ENCODE measurements around the gene SMLR1. TPM values are rescaled to one million over a fixed set of nuclear protein-coding genes. Genes with fewer than 3 reads are reported as not detected.

SMLR1 gene
- total and polyA plus RNA-seq, 2 donors = not detected

DNA sequence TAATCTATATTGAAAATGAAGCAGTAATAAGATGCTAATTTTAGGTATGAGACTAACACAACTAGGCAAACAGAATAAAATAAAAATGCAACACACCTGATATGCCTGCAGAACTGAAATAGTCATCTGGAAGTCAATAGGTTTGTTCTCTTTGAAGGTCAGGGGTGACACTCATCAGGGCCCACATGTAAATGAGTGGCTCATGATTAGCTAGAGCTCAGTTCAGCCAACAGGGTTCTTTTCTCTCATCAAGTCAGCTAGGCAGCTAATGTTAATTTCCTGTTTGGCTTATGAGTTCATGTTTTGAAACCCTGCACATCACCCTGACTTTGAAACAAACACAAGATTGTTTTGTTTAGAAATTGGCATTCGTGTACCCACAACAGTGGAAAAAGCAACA lies 23.8 kb downstream of the SMLR1 start:
- 62% methylated on average over 1 of the region's 1 CpG for WGBS
- Histone ChIP-seq H3K36me3 (ENCODE audit: insufficient read depth) (no peaks in the 10 kb centered on the region), H3K4me3 (ENCODE audit: low read depth, low read length) (no peak overlapping the region), H3K27ac (ENCODE audit: low read depth) (no peak overlapping the region), H3K4me1 (ENCODE audit: insufficient read depth) (no peaks in the 10 kb centered on the region)
- no peak for DNase-seq (ENCODE audit: extremely low spot score)

DNA sequence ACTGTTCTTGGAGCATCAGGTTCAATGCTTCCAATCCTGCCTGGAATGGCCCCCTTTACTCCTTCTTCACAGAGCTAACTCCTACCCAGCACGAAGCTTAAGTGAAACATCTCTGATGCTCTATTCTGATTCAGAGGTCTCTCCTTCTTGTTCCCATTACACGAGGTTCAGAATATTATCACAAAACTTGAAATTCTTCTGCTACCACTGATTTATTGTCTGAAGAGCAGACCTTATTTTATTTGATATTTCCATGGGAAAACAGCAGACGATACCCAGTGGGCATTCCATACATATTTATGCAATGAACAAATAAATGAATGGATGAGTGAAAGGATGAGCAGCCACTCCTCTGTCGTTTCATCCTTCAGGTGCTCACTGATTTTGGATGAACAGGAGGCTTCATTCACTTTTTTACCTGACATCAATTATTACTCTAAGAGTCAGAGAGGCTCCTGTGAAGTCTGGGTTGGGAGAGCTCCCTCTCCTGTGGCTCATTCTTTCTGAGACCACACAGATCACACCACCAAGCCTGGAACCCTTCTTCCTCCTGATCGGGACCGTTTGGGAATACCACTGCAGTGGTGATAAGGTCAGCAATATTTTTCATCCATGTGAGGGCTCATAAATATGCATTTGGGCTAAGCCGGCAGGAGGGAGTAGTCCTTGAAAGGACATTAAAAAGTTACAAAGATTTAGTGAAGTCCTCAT lies 25.8 kb downstream of the SMLR1 start:
- WGBS = 54% methylated on average over 7 of the region's 7 CpGs

DNA sequence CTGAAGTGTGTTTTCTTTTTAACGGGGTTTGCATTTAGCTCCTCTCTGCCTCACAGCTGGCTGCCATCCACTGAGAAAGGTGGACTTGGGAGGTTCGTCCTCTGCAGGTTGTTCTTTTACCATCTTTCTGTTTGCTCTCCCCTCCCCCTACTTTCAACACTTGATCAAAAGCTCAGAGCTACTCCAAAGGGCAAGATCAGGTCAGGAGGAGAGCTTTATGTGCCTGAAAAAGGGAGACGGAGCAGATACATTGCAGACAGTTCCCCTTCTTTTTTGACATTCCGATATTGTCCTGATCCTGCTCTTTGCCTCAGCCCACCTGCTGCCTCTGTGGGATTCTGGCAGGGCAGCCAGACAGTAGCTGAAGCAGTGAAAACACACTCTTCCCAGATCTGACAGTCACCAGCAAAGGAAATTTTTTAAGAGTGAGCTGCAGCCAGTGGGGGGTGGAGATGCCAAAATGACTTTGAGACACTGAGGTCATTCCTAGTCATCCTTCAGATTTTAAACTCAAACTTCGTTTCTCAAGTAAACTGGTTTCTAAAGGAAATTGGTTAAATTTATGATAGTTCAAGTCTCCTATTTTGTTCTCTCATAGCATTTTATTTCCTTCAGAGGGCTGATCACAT lies 26.5 kb downstream of the SMLR1 start:
- H3K4me1 ChIP-seq (ENCODE audit: insufficient read depth) = no peaks in the 10 kb centered on the region
- 54% methylated on average over 5 of the region's 5 CpGs for WGBS
- no peak for DNase-seq (ENCODE audit: extremely low spot score)
- H3K36me3 ChIP-seq (ENCODE audit: insufficient read depth) = no peaks in the 10 kb centered on the region
- no peak overlapping the region for H3K27ac ChIP-seq (ENCODE audit: low read depth)
- no peak overlapping the region for H3K4me3 ChIP-seq (ENCODE audit: low read depth, low read length)

More for the DNA sequence above, 25.8 kb downstream of the SMLR1 start:
- Histone ChIP-seq H3K4me1 (ENCODE audit: insufficient read depth) (no peaks in the 10 kb centered on the region), H3K4me3 (ENCODE audit: low read depth, low read length) (no peak overlapping the region), H3K36me3 (ENCODE audit: insufficient read depth) (no peaks in the 10 kb centered on the region), H3K27ac (ENCODE audit: low read depth) (no peak overlapping the region)
- DNase-seq (ENCODE audit: extremely low spot score) = no peak

DNA sequence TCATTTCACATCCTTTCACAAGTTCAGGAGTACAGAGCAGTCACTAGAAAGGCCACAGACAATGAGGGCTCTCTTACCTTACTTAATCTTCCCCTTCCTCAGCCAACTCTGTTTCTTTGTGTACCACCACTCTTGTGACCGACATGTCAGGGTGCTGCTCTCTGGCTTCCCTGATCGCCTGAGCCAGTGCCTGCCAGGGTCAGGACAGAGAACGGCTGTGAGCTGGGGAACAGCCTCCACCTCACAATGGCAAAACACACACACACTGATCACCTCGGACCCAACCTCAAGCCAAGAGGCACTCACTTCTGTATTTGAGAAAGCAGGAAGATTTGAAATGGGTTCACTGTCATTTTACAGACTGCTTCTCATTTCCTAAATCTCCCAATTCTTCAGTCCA lies 30.8 kb downstream of the SMLR1 start:
- Histone ChIP-seq H3K4me3 (ENCODE audit: low read depth, low read length) (no peak overlapping the region), H3K36me3 (ENCODE audit: insufficient read depth) (no peaks in the 10 kb centered on the region), H3K4me1 (ENCODE audit: insufficient read depth) (no peaks in the 10 kb centered on the region), H3K27ac (ENCODE audit: low read depth) (no peak overlapping the region)
- WGBS = 86% methylated on average over 4 of the region's 4 CpGs
- no peak for DNase-seq (ENCODE audit: extremely low spot score)

DNA sequence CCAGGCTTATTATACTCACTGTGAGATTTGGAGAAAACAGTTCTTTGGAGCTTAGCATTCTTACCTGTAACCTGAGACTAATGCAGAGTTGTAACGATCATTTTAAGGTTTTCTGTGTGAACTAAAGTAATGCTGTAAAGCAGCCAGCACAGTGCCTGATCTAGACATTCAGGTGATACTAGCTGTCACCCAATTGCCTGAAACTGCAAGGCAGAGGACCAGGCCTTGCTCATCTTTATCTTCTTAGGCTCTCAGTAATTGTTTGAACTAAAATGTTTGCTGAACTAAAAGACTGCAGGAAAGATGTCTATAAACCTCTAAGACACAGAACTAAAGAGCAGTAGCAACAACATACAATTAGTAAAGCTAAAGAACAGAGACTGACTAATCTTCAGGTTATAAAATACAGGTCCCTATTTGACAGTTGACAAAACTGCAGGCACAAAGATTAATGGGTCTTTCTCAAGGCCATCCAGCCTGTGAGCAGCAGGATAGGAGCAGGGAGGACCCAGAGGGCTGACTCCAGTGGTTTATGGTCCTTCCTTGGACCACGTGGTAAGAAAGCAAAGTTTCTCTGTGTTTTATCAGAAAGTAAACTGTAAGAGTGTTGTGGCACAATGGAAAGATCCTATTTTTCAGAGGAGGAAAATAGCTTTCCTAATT lies 31.4 kb downstream of the SMLR1 start:
- Histone ChIP-seq H3K36me3 (ENCODE audit: insufficient read depth) (no peaks in the 10 kb centered on the region), H3K4me1 (ENCODE audit: insufficient read depth) (no peaks in the 10 kb centered on the region), H3K4me3 (ENCODE audit: low read depth, low read length) (no peak overlapping the region), H3K27ac (ENCODE audit: low read depth) (no peak overlapping the region)
- 55% methylated on average over 2 of the region's 2 CpGs for WGBS
- no peak for DNase-seq (ENCODE audit: extremely low spot score)

DNA sequence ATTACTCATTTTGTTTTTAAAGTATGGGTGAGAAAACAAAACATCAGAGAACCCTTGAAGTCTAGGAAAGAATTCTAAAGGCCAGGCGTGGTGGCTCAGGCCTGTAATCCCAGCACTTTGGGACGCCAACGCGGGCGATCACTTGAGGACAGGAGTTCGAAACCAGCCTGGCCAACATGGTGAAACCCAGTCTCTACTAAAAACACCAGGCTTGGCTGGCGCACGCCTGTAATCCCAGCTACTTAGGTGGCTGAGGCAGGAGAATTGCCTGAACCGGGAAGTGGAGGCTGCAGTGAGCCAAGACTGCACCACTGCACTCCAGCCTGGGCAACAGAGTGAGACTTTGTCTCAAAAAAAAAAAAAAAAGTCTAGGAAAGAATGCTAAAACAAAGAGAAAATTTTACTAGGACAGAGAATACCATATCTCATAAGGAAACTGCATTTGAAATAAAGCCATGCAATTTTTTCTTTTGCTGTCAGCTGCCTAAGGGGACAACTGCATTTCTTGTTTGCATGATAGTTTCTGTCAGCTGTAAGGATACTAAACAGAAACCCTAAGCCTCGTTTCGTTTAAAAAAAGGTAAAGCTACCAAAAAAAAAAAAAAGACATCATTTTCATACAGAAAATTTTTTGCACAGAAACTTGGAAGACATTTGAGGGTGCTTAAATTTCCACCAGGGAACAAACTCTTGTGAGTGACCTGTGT lies 32.1 kb downstream of the SMLR1 start:
- no peaks in the 10 kb centered on the region for H3K36me3 ChIP-seq (ENCODE audit: insufficient read depth)
- no peak overlapping the region for H3K27ac ChIP-seq (ENCODE audit: low read depth)
- H3K4me1 ChIP-seq (ENCODE audit: insufficient read depth) = no peaks in the 10 kb centered on the region
- DNase-seq (ENCODE audit: extremely low spot score) = no peak
- no peak overlapping the region for H3K4me3 ChIP-seq (ENCODE audit: low read depth, low read length)
- 86% methylated on average over 11 of the region's 11 CpGs for WGBS

DNA sequence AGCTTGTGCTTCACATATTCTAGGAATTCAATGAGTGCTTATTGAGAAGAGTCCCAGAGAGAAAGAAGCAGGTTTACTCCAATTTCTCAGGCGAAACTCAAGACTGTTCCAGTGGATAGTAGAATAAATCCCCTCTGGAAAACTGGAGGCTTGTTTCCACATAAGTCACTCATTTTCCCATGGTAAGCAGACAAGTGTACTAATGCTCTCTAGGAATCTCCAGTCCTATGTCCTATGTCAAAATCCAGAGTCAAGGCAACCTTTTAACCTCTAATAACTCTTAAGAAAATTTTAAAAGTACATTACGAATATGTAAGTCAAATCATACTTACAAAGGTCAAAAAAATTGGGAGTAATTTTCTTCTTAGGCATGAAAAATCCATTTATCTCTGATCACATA lies 35.2 kb downstream of the SMLR1 start:
- H3K36me3 ChIP-seq (ENCODE audit: insufficient read depth) = no peaks in the 10 kb centered on the region
- H3K27ac ChIP-seq (ENCODE audit: low read depth) = no peak overlapping the region
- DNase-seq (ENCODE audit: extremely low spot score) = no peak
- 95% methylated on average over 2 of the region's 2 CpGs for whole genome bisulfite sequencing
- H3K4me1 ChIP-seq (ENCODE audit: insufficient read depth) = no peaks in the 10 kb centered on the region
- no peak overlapping the region for H3K4me3 ChIP-seq (ENCODE audit: low read depth, low read length)

DNA sequence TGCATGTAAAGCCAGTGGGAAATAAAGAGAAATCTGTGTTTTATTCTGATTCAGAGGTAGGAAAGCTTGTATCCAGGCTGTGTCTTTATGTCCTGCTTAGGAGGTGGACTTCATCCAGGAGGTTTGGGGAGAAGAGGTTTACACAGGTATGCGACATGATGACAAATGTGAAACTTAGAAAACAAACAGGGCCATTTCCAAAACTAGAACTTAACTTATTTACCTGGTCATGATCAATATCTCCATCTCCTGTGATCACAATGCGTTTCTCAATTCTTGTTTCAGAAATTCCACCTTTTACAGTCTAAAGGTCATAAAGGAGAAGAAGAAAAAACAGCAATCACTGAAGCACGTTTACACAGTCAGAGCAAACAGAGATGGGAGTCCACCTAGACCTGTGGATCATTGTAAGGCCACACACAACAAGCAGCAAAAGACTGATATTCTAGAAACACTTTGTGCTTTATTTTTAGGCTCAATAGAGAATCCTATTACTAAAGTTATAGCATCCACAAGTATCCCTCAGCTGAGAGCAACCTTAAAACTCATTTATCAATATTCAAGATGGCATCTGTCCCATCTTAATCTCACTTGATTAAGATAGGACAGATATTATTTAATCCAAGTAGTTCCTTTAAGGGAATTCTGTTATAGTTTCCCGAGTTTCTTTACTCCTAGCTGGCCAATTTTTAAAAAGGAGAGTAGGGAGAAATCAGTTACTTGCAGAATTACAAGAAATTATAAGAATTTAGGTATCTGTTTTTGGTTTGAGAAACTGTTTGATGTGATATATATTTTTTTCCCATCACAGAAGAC lies 36.4 kb downstream of the SMLR1 start:
- Histone ChIP-seq H3K4me1 (ENCODE audit: insufficient read depth) (no peaks in the 10 kb centered on the region), H3K36me3 (ENCODE audit: insufficient read depth) (no peaks in the 10 kb centered on the region), H3K4me3 (ENCODE audit: low read depth, low read length) (no peak overlapping the region), H3K27ac (ENCODE audit: low read depth) (no peak overlapping the region)
- no peak for DNase-seq (ENCODE audit: extremely low spot score)
- 79% methylated on average over 4 of the region's 4 CpGs for WGBS

DNA sequence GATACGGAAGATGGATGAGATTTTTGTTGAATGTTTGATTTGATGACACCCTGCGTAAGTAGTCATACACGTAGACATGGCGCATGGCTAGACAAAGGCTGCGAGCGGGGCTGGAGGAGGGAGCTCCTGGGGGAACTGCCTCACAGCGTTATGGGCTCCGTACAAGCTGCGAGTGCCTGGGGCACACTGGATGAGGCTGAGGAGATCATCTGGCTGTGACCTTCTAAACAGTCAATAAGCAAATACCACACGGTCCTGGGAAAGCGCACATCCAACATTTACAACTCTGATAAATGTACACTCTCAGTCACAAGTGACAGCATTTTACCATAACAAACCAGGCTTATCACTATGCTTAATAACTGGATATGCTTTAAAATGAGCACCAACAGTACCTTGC lies 37.1 kb downstream of the SMLR1 start:
- no peak overlapping the region for H3K4me3 ChIP-seq (ENCODE audit: low read depth, low read length)
- no peaks in the 10 kb centered on the region for H3K36me3 ChIP-seq (ENCODE audit: insufficient read depth)
- H3K27ac ChIP-seq (ENCODE audit: low read depth) = no peak overlapping the region
- DNase-seq (ENCODE audit: extremely low spot score) = no peak
- no peaks in the 10 kb centered on the region for H3K4me1 ChIP-seq (ENCODE audit: insufficient read depth)
- 90% methylated on average over 11 of the region's 11 CpGs for WGBS

DNA sequence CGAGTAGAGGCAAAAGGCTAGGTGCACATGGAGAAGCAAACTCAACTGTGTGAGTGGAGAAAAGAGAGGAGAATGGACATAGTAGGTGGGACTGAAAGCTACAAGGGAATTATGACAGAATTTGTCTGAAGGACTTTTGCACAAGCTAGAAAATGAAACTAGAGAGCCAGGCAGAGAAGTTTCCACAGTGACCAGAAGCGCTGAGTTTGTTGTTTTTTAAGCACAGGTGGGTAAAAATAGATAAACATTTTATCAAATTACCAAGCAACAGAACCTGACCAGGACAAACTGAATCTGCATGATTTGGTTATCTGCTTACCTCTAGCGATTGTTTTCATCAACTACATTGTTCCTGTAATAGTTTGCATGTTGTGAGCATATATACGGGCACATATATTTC lies 38.6 kb downstream of the SMLR1 start:
- H3K36me3 ChIP-seq (ENCODE audit: insufficient read depth) = no peaks in the 10 kb centered on the region
- 95% methylated on average over 4 of the region's 4 CpGs for WGBS

DNA sequence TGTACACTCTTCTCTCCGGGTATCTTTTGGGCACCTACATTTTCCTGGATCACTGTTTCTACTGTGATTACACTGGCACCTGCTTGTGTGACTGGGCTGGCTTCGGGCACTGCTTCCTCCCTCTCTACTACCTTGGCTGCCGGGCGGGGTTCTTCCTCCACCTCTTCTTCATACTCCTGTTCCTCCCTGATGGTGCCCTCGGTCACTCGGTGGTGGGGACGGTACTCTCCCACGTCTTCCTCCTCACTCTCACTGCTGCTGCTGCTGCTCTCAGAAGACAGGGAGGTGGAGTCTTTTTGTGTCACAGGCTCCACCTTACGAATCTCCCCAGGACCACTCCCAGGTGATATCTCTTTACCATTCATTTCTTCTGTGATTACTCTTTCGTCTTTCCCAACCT lies 42.5 kb downstream of the SMLR1 start:
- no peak for DNase-seq (ENCODE audit: extremely low spot score)

More for the DNA sequence above, 38.6 kb downstream of the SMLR1 start:
- DNase-seq (ENCODE audit: extremely low spot score) = no peak
- Histone ChIP-seq H3K4me3 (ENCODE audit: low read depth, low read length) (no peak overlapping the region), H3K27ac (ENCODE audit: low read depth) (no peak overlapping the region), H3K4me1 (ENCODE audit: insufficient read depth) (no peaks in the 10 kb centered on the region)

DNA sequence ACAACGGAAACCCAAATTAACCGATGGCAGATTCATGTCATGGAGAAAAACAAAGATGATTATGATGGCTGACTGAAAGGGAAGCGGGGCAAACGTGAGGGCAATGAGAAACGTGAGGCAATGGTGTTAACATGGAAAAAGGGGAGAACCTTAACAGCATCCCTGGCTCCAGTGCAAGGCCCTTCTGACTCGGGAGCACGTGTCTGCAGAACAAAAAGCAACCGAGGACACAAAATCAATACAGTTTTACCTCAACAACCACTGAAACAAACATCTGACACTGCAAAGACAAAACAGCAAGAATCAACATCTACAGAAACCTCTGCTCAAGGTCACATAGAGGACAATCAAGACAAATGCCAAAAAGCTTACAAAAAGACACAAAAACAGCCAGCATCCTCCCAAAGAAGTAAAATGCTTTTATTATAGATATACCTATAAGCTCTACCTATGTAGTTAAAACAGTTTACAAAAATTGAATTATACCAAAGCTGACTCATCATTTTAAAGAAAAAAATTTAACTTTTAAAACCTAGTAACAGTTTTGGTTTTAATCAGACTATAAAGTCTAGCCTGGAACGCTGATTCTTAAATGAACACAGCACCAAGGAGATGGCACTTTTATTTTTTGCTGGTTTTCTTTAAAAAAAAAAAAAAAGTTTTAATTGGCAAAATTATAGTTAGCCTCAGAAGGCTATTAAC lies 43.1 kb downstream of the SMLR1 start:
- H3K4me3 ChIP-seq (ENCODE audit: low read depth, low read length) = no peak overlapping the region
- no peak overlapping the region for H3K27ac ChIP-seq (ENCODE audit: low read depth)
- WGBS = 91% methylated on average over 9 of the region's 9 CpGs
- H3K4me1 ChIP-seq (ENCODE audit: insufficient read depth) = no peaks in the 10 kb centered on the region
- DNase-seq (ENCODE audit: extremely low spot score) = no peak
- no peaks in the 10 kb centered on the region for H3K36me3 ChIP-seq (ENCODE audit: insufficient read depth)

More for the DNA sequence above, 42.5 kb downstream of the SMLR1 start:
- H3K4me3 ChIP-seq (ENCODE audit: low read depth, low read length) = no peak overlapping the region
- H3K4me1 ChIP-seq (ENCODE audit: insufficient read depth) = no peaks in the 10 kb centered on the region
- H3K36me3 ChIP-seq (ENCODE audit: insufficient read depth) = no peaks in the 10 kb centered on the region
- H3K27ac ChIP-seq (ENCODE audit: low read depth) = no peak overlapping the region
- 94% methylated on average over 10 of the region's 10 CpGs for WGBS
